Measurements from ENCODE around the gene ROM1.

ROM1 gene

DNA sequence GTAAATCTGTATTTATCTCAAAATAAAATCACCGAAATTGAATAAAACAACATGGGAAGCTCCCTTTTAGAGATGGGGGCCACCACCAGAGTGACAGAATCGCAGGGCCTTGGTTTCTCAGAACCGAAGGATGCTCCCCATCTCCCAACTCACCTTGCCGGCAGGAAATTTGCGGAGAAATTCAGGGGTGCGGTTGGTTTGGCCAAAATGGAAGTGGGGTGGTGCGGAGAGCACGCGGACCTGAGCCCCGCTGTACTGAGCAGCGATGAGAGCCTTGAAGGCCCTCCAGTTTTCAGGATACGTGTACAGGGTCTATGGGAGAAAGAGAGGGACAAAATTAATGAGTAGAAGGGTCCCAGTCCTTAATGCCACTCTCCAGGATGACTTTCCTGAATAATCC is 40.6 kb upstream of the ROM1 start:
- Histone ChIP-seq H3K27ac (no peak overlapping the region), H3K36me3 (peaks cover 47% of the 10 kb centered on the region)
- TF ChIP-seq, protein P1, sequence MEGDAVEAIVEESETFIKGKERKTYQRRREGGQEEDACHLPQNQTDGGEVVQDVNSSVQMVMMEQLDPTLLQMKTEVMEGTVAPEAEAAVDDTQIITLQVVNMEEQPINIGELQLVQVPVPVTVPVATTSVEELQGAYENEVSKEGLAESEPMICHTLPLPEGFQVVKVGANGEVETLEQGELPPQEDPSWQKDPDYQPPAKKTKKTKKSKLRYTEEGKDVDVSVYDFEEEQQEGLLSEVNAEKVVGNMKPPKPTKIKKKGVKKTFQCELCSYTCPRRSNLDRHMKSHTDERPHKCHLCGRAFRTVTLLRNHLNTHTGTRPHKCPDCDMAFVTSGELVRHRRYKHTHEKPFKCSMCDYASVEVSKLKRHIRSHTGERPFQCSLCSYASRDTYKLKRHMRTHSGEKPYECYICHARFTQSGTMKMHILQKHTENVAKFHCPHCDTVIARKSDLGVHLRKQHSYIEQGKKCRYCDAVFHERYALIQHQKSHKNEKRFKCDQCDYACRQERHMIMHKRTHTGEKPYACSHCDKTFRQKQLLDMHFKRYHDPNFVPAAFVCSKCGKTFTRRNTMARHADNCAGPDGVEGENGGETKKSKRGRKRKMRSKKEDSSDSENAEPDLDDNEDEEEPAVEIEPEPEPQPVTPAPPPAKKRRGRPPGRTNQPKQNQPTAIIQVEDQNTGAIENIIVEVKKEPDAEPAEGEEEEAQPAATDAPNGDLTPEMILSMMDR (IDR thresholded peaks at IDR 0.05) = no peak

DNA sequence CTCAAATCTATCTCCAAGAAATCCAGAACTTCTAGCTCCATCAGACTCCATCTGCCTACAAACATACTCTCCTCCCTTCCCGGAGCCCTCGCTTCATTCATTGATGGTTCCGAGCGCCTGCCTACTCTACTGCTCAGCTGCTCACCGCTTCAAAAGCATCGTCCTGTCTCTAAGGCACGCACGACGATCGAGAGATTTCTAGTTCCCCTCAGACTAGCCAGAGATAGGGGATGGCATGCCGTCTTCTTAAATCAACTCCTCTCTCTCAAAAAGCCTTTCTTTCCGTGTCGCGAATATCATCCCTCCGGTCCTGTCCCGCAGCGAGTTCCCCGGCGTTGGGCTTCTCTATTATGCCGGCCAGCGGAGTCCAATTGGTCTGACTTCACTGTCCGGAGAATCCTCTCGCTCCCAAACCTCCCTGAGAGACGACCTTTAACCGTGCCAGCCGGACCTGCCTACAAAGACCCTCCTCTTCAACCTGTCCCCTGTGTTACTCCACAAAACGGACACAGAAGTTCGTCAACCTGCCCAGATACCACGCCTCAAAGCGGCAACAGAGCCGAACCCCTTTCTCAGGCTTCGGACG is 40.0 kb upstream of the ROM1 start:
- TF ChIP-seq, protein P1 (IDR thresholded peaks at IDR 0.05) = no peak
- peaks cover 47% of the 10 kb centered on the region for H3K36me3 ChIP-seq
- peaks cover 37% of the 10 kb centered on the region in 2 experiments for H3K4me1 ChIP-seq (ENCODE audit: control insufficient read depth in 1 of 2, insufficient read depth in 1 of 2, low read depth in 1 of 2, low read length in 1 of 2)

More for the DNA sequence above, 40.6 kb upstream of the ROM1 start:
- Histone ChIP-seq H3K4me1 (ENCODE audit: control insufficient read depth in 1 of 2, insufficient read depth in 1 of 2, low read depth in 1 of 2, low read length in 1 of 2) (peaks cover 34 to 35% of the 10 kb centered on the region in 2 experiments), H3K9me3 (no peaks in the 10 kb centered on the region), H3K4me3 (ENCODE audit: low read depth in 1 of 2, low read length in 1 of 2) (peak overlapping the region in 1 of 2 experiments; percentile 98), H3K27me3 (no peaks in the 10 kb centered on the region)

DNA sequence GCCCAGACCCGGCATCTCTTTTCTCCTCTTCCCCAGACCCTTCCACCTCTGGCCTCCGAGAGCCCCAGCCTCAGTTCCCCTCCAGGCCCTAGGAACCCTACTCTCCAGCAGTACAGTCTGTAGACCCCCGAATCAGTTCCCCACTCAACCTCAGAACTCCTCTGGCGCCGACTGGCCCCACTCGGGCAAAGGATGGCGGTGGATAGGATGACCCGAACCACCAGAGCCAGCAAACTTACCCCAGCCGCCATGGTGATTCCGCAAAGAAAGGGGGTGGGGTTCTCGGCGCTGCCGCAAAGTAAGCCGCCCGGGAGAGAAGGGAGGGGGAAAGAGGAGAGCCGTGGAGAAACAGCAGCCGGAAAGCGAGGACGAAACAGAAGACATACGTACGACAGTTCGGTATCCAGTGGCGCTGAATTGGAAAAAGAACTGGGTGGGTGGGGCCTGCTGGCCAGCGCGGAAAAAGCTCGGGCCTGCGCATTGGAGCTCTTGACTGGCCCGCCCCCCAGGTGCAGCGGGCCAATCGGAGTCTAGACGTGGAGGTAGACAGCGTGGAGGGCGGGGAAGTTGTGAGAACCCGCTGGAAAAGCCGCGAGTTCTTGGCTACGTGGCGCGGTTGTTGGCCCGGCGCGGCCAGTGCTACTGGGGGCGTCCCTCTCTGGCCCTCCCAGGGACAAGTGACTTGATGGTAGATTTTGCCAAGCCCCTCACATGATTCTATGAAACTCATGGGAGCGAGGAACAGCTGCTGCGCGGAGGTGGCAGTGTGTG is 39.3 kb upstream of the ROM1 start, which contains the start of gene EEF1G:
EEF1G (minus strand) TSS at position 300 of the 771 bp plus-strand sequence; CDS start at position 251, 49 bp downstream.
- H3K36me3 ChIP-seq = peaks cover 49% of the 10 kb centered on the region

More for the DNA sequence above, 40.0 kb upstream of the ROM1 start:
- Histone ChIP-seq H3K9me3 (no peaks in the 10 kb centered on the region), H3K27ac (peak overlapping the region; percentile 81), H3K4me3 (ENCODE audit: low read depth in 1 of 2, low read length in 1 of 2) (peak overlapping the region; percentile 95 to 98), H3K27me3 (no peaks in the 10 kb centered on the region)

DNA sequence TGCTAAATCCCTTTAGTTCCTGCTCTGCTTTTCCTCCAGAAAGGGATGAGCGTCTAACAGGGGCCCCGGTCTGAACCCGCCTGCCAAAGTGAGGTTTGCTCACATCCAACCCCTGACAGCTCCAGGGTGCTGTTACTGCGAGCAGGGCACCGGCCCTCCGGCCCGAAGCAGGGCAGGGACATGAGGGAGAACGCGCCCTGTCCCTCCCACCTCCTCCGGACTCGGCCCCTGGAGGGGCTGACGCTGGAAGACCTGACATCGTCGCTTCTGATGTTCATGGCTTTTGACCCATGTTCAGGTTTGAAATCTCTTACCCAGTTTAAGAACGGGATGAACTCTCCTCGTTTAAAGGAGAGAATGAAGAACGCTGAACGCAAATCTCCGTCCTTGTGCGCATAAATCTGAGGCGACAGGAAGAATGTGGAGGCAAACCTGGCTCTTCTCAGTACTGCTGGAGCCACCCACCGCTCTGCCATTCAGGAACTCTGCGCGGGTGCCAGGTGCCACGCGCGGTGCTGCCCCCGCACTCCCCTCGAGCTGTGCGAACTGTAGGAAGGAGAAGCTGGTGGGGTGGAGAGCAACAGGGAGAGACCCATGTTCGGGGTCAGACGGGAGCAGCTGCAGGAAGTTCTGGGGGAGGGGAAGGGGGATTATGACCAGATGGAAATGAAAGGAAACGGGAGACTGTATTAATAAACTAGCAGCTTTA is 38.5 kb upstream of the ROM1 start:
- TF ChIP-seq, protein P1 (IDR thresholded peaks at IDR 0.05) = no peak
- H3K27ac ChIP-seq = peak overlapping the region; percentile 81
- no peaks in the 10 kb centered on the region for H3K9me3 ChIP-seq
- peak overlapping the region; percentile 95 to 98 for H3K4me3 ChIP-seq (ENCODE audit: low read depth in 1 of 2, low read length in 1 of 2)
- no peaks in the 10 kb centered on the region for H3K27me3 ChIP-seq
- H3K4me1 ChIP-seq (ENCODE audit: control insufficient read depth in 1 of 2, insufficient read depth in 1 of 2, low read depth in 1 of 2, low read length in 1 of 2) = peaks cover 37% of the 10 kb centered on the region in 2 experiments
- H3K36me3 ChIP-seq = peaks cover 42% of the 10 kb centered on the region

More for the DNA sequence above, 39.3 kb upstream of the ROM1 start, which contains the start of gene EEF1G:
- peak within 1 kb of the TSS; percentile 95 to 98 for H3K4me3 ChIP-seq (ENCODE audit: low read depth in 1 of 2, low read length in 1 of 2)
- H3K4me1 ChIP-seq (ENCODE audit: control insufficient read depth in 1 of 2, insufficient read depth in 1 of 2, low read depth in 1 of 2, low read length in 1 of 2) = peaks cover 37% of the 10 kb centered on the region in 2 experiments
- H3K9me3 ChIP-seq = no peaks in the 10 kb centered on the region
- TF ChIP-seq, protein P1 (IDR thresholded peaks at IDR 0.05) = peak; percentile 47
- H3K27me3 ChIP-seq = no peaks in the 10 kb centered on the region
- peak within 1 kb of the TSS; percentile 81 for H3K27ac ChIP-seq

DNA sequence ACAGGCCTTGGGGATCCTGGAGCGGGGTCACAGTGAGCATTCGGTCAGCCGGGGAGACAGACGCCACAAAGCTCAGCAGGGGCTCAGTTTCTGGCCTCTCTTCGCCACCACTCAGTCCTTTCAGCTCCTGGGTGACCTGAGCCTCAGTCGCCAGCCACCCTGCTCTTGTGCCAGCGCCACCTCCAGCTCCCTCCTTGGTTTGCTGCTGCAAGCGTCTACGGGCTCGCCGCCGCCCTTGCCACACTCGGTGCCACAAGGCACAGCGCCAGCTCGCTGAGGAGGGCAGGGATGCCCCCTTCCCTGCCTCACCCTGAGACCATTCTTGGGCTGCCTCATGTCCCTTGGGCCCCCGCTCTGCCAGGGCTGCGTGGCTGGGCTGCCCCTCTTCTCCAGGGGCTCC is 37.9 kb upstream of the ROM1 start:
- H3K4me3 ChIP-seq (ENCODE audit: low read depth in 1 of 2, low read length in 1 of 2) = peak overlapping the region; percentile 95 to 98
- H3K9me3 ChIP-seq = no peaks in the 10 kb centered on the region
- H3K27me3 ChIP-seq = no peaks in the 10 kb centered on the region
- peaks cover 41% of the 10 kb centered on the region for H3K36me3 ChIP-seq
- TF ChIP-seq, protein P1 (IDR thresholded peaks at IDR 0.05) = no peak
- peaks cover 37% of the 10 kb centered on the region in 2 experiments for H3K4me1 ChIP-seq (ENCODE audit: control insufficient read depth in 1 of 2, insufficient read depth in 1 of 2, low read depth in 1 of 2, low read length in 1 of 2)
- H3K27ac ChIP-seq = peak overlapping the region; percentile 81
